ENCODE results near the gene MEI4.

- TF ChIP-seq POLR2A (IDR thresholded peaks at IDR 0.05; ENCODE audit: low read length) (no peak), GATA1 (IDR thresholded peaks at IDR 0.05; ENCODE audit: low read depth, low read length) (no peak)
These were observed 123.6 kb downstream of the MEI4 start for GRCh38 chr6:77776441-77776840.

All from erythroblast (primary cell).